Measurements from ENCODE around the gene LIM2.
"Not testable (repeated sequence)": the region's sequence is repeated elsewhere in the genome, so short reads cannot be mapped to it uniquely, and the experiment has no call there.

LIM2 gene

GRCh38 chr19:51422053-51422448 is 34.3 kb upstream of the LIM2 start:
- Mint-ChIP-seq H3K9me3 (no peaks in the 10 kb centered on the region), H3K27me3 (ENCODE audit: low read depth) (peaks cover 31% of the 10 kb centered on the region), H3K27ac (no peak overlapping the region), H3K36me3 (ENCODE audit: low read depth) (no peaks in the 10 kb centered on the region), H3K4me3 (no peak overlapping the region), H3K4me1 (no peaks in the 10 kb centered on the region)
- peak; percentile 97 to 98 (median 97) for TF ChIP-seq CTCF (IDR thresholded peaks at IDR 0.05; ENCODE audit: unreplicated experiment in 3 of 3)

- Mint-ChIP-seq H3K4me1 (no peaks in the 10 kb centered on the region), H3K27ac (no peak overlapping the region), H3K36me3 (ENCODE audit: low read depth) (no peaks in the 10 kb centered on the region), H3K27me3 (ENCODE audit: low read depth) (peaks cover 28% of the 10 kb centered on the region), H3K9me3 (no peaks in the 10 kb centered on the region), H3K4me3 (no peak overlapping the region)
- TF ChIP-seq CTCF (IDR thresholded peaks at IDR 0.05; ENCODE audit: unreplicated experiment in 3 of 3): no peak
Observed at GRCh38 chr19:51421229-51422052, 33.7 kb upstream of the LIM2 start.

- H3K36me3 Mint-ChIP-seq (ENCODE audit: low read depth): not testable (repeated sequence)
Observed at GRCh38 chr19:51420511-51420910, 32.7 kb upstream of the LIM2 start.

GRCh38 chr19:51418707-51419106 is 30.9 kb upstream of the LIM2 start:
- no peak for TF ChIP-seq CTCF (IDR thresholded peaks at IDR 0.05; ENCODE audit: unreplicated experiment in 3 of 3)
- no peaks in the 10 kb centered on the region for H3K9me3 Mint-ChIP-seq
- no peaks in the 10 kb centered on the region for H3K4me1 Mint-ChIP-seq
- H3K27ac Mint-ChIP-seq: no peak overlapping the region
- H3K4me3 Mint-ChIP-seq: no peak overlapping the region
- no peaks in the 10 kb centered on the region for H3K36me3 Mint-ChIP-seq (ENCODE audit: low read depth)
- peaks cover 28% of the 10 kb centered on the region for H3K27me3 Mint-ChIP-seq (ENCODE audit: low read depth)

More at GRCh38 chr19:51420511-51420910, 32.7 kb upstream of the LIM2 start:
- peaks cover 28% of the 10 kb centered on the region for H3K27me3 Mint-ChIP-seq (ENCODE audit: low read depth)
- H3K9me3 Mint-ChIP-seq, H3K27ac Mint-ChIP-seq, H3K4me3 Mint-ChIP-seq, H3K4me1 Mint-ChIP-seq: not testable (repeated sequence)

GRCh38 chr19:51417810-51418157 is 30.0 kb upstream of the LIM2 start:
- H3K27me3 Mint-ChIP-seq (ENCODE audit: low read depth): peaks cover 25% of the 10 kb centered on the region
- H3K4me1 Mint-ChIP-seq: no peaks in the 10 kb centered on the region
- H3K9me3 Mint-ChIP-seq: no peaks in the 10 kb centered on the region
- H3K4me3 Mint-ChIP-seq: no peak overlapping the region
- no peak for TF ChIP-seq CTCF (IDR thresholded peaks at IDR 0.05; ENCODE audit: unreplicated experiment in 3 of 3)
- no peak overlapping the region for H3K27ac Mint-ChIP-seq
- no peaks in the 10 kb centered on the region for H3K36me3 Mint-ChIP-seq (ENCODE audit: low read depth)

- Mint-ChIP-seq H3K27ac (no peak within 1 kb of the TSS), H3K4me3 (no peak within 1 kb of the TSS), H3K4me1 (no peaks in the 10 kb centered on the region), H3K9me3 (no peaks in the 10 kb centered on the region), H3K27me3 (ENCODE audit: low read depth) (peaks cover 21% of the 10 kb centered on the region), H3K36me3 (ENCODE audit: low read depth) (no peaks in the 10 kb centered on the region)
- TF ChIP-seq CTCF (IDR thresholded peaks at IDR 0.05; ENCODE audit: unreplicated experiment in 3 of 3): no peak
Observed at GRCh38 chr19:51417107-51417809, 29.5 kb upstream of the LIM2 start, which contains the start of gene SIGLEC10. Gene SIGLEC10 (minus strand): TSS chr19:51417642. CDS start chr19:51417581, 61 bp downstream.

- not testable (repeated sequence) for H3K27ac Mint-ChIP-seq; H3K9me3 Mint-ChIP-seq; H3K4me3 Mint-ChIP-seq; H3K36me3 Mint-ChIP-seq (ENCODE audit: low read depth); H3K4me1 Mint-ChIP-seq
- H3K27me3 Mint-ChIP-seq (ENCODE audit: low read depth): peaks cover 15% of the 10 kb centered on the region
Observed at GRCh38 chr19:51416422-51416821, 28.6 kb upstream of the LIM2 start.

Measured in nephron (organoid).